Neuronal stem cell (in vitro differentiated cells): ENCODE measurements around the gene SORCS2.

Experiments used
- DNase-seq: peaks from one replicate; pipeline ENCODE4 v3.0.0-alpha.2; 2013; ENCODE audit warnings: low spot score
- H2AFZ ChIP-seq: one replicate; pipeline ENCODE4 v1.6.1; 2013; ENCODE audit warnings: mild to moderate bottlenecking, low read length, inconsistent platforms
- H2AK5ac ChIP-seq: 2 replicates; pipeline ENCODE4 v1.6.1; 2013; ENCODE audit warnings: low read depth, mild to moderate bottlenecking, inconsistent platforms, low read length, moderate library complexity, mixed read lengths
- H2BK120ac ChIP-seq: 2 replicates; pipeline ENCODE4 v1.6.1; 2013; ENCODE audit warnings: low read depth, mild to moderate bottlenecking, inconsistent platforms, low read length, moderate library complexity, mixed read lengths
- H2BK12ac ChIP-seq: one replicate; pipeline ENCODE4 v1.6.1; 2013; ENCODE audit warnings: low read length, inconsistent platforms
- H2BK15ac ChIP-seq: 2 replicates; pipeline ENCODE4 v1.6.1; 2013; ENCODE audit warnings: mild to moderate bottlenecking, low read length, inconsistent platforms, mixed read lengths
- H2BK5ac ChIP-seq: one replicate; pipeline ENCODE4 v1.6.1; 2013; ENCODE audit warnings: inconsistent platforms, mild to moderate bottlenecking, low read length, moderate library complexity
- H3K14ac ChIP-seq: one replicate; pipeline ENCODE4 v1.6.1; 2013; ENCODE audit warnings: low read length, inconsistent platforms
- H3K18ac ChIP-seq: 2 replicates; pipeline ENCODE4 v1.6.1; 2013; ENCODE audit warnings: low read length, inconsistent platforms
- H3K23ac ChIP-seq: 2 replicates; pipeline ENCODE4 v1.6.1; 2013; ENCODE audit warnings: low read depth, mild to moderate bottlenecking, mixed read lengths, low read length, inconsistent platforms; ENCODE audit not compliant: poor library complexity
- H3K27ac ChIP-seq: replicated peaks from 3 replicates; pipeline ENCODE4 v1.5.1; 2013; ENCODE audit warnings: low read length, inconsistent platforms
- H3K27me3 ChIP-seq, 3 experiments: 2 replicates each; pipeline ENCODE4 v1.6.1; 2013; ENCODE audit warnings: low read length in 3 of 3, mild to moderate bottlenecking in 2 of 3, inconsistent platforms in 1 of 3, low read depth in 1 of 3, mixed read lengths in 1 of 3, moderate library complexity in 1 of 3; ENCODE audit not compliant: control insufficient read depth in 3 of 3, insufficient read depth in 3 of 3
- H3K36me3 ChIP-seq, 2 donors: replicated peaks in 1 of 2; 2 replicates each; pipeline ENCODE4 v1.6.1; 2013; ENCODE audit warnings: low read length in 2 of 2; ENCODE audit not compliant: control insufficient read depth in 2 of 2, insufficient read depth in 2 of 2
- H3K4ac ChIP-seq: 2 replicates; pipeline ENCODE4 v1.6.1; 2013; ENCODE audit warnings: inconsistent platforms, mild to moderate bottlenecking, low read length, moderate library complexity
- H3K4me1 ChIP-seq, 2 donors: 1 replicate in 1 of 2; 2 replicates in 1 of 2; pipeline ENCODE4 v1.6.1; 2013; ENCODE audit warnings: low read length in 2 of 2, low read depth in 1 of 2; ENCODE audit not compliant: control insufficient read depth in 2 of 2, insufficient read depth in 1 of 2
- H3K4me2 ChIP-seq: one replicate; pipeline ENCODE4 v1.6.1; 2013; ENCODE audit warnings: mild to moderate bottlenecking, low read length, inconsistent platforms; ENCODE audit not compliant: insufficient read depth, poor library complexity, severe bottlenecking
- H3K4me3 ChIP-seq, 2 donors: 2 replicates each; pipeline ENCODE4 v1.5.1; 2013; ENCODE audit warnings: low read length in 2 of 2, mild to moderate bottlenecking in 2 of 2, inconsistent platforms in 1 of 2, moderate library complexity in 1 of 2
- H3K79me1 ChIP-seq: one replicate; pipeline ENCODE4 v1.6.1; 2013; ENCODE audit warnings: low read depth, mild to moderate bottlenecking, inconsistent platforms, low read length, moderate library complexity
- H3K9ac ChIP-seq: one replicate; pipeline ENCODE4 v1.6.1; 2013; ENCODE audit warnings: mild to moderate bottlenecking, low read depth, low read length, inconsistent platforms; ENCODE audit not compliant: poor library complexity
- H3K9me3 ChIP-seq, 2 donors: replicated peaks in 1 of 2; 2 replicates each; pipeline versions ENCODE3 to v1.6.1; 2013; ENCODE audit warnings: low read length in 2 of 2, mild to moderate bottlenecking in 2 of 2, inconsistent platforms in 1 of 2, low read depth in 1 of 2, mixed read lengths in 1 of 2, moderate library complexity in 1 of 2; ENCODE audit not compliant: control insufficient read depth in 2 of 2, insufficient read depth in 1 of 2
- H4K8ac ChIP-seq: one replicate; pipeline ENCODE4 v1.6.1; 2013; ENCODE audit warnings: low read depth, mild to moderate bottlenecking, inconsistent platforms, low read length, moderate library complexity
- H4K91ac ChIP-seq: one replicate; pipeline ENCODE4 v1.6.1; 2013; ENCODE audit warnings: low read length, low read depth, mild to moderate bottlenecking, inconsistent platforms; ENCODE audit not compliant: poor library complexity
- WGBS, 2 donors: extraction: QIAGEN DNeasy Blood & Tissue Kit; methylation state at CpG; one replicate each; pipeline ENCODE4 v1.1.7; 2013; ENCODE audit warnings: missing lambda C conversion rate in 2 of 2, mixed read lengths in 1 of 2; ENCODE audit not compliant: insufficient read length in 2 of 2, insufficient replicate concordance in 1 of 2; ENCODE audit errors: extremely low coverage in 2 of 2; 5-methylcytosine and 5-hydroxymethylcytosine counted together

Gene SORCS2

GRCh38 chr4:7510538-7510937 lies 318.2 kb downstream of the SORCS2 start:
- no peaks in the 10 kb centered on the region for H3K27me3 ChIP-seq
- no peak overlapping the region for H2BK120ac ChIP-seq
- H3K9ac ChIP-seq: peak overlapping the region; percentile 9
- H2AK5ac ChIP-seq: peak overlapping the region; percentile 66
- peaks cover 2% of the 10 kb centered on the region for H3K79me1 ChIP-seq
- no peak for DNase-seq
- peaks cover 0 to 25% of the 10 kb centered on the region in 2 donors for H3K4me1 ChIP-seq
- no peaks in the 10 kb centered on the region for H3K9me3 ChIP-seq
- no peak overlapping the region for H3K14ac ChIP-seq
- peak overlapping the region; percentile 32 for H4K8ac ChIP-seq
- no peak overlapping the region for H3K23ac ChIP-seq
- H2BK12ac ChIP-seq: peak overlapping the region; percentile 73
- no peak overlapping the region for H2BK5ac ChIP-seq
- H3K36me3 ChIP-seq: no peaks in the 10 kb centered on the region
- no peak overlapping the region for H3K4me2 ChIP-seq
- H3K27ac ChIP-seq: no peak overlapping the region
- H3K4ac ChIP-seq: no peak overlapping the region
- peak overlapping the region; percentile 67 for H3K18ac ChIP-seq
- no peak overlapping the region for H2AFZ ChIP-seq
- peak overlapping the region; percentile 91 for H2BK15ac ChIP-seq
- no peak overlapping the region for H4K91ac ChIP-seq
- H3K4me3 ChIP-seq: no peak overlapping the region
- no CpG with 5 or more reads among the region's 30 CpGs for WGBS, 2 donors

- peak overlapping the region; percentile 18 for H3K23ac ChIP-seq
- no peak overlapping the region for H2AFZ ChIP-seq
- peaks cover 0 to 31% of the 10 kb centered on the region in 2 donors for H3K4me1 ChIP-seq
- peaks cover 2% of the 10 kb centered on the region for H3K79me1 ChIP-seq
- H4K91ac ChIP-seq: no peak overlapping the region
- DNase-seq: no peak
- H3K4ac ChIP-seq: no peak overlapping the region
- H2BK15ac ChIP-seq: no peak overlapping the region
- peak overlapping the region; percentile 88 for H2AK5ac ChIP-seq
- H2BK5ac ChIP-seq: peak overlapping the region; percentile 82
- H3K9me3 ChIP-seq: no peaks in the 10 kb centered on the region
- no CpG with 5 or more reads among the region's 7 CpGs for WGBS, 2 donors
- H2BK120ac ChIP-seq: no peak overlapping the region
- H3K4me2 ChIP-seq: no peak overlapping the region
- no peaks in the 10 kb centered on the region for H3K36me3 ChIP-seq
- no peak overlapping the region for H3K27ac ChIP-seq
- H4K8ac ChIP-seq: peak overlapping the region; percentile 90
- H3K4me3 ChIP-seq: no peak overlapping the region
- H3K18ac ChIP-seq: peak overlapping the region; percentile 94
- H2BK12ac ChIP-seq: no peak overlapping the region
- no peak overlapping the region for H3K14ac ChIP-seq
- peak overlapping the region; percentile 30 for H3K9ac ChIP-seq
- no peaks in the 10 kb centered on the region for H3K27me3 ChIP-seq
These were observed 319.2 kb downstream of the SORCS2 start for GRCh38 chr4:7511525-7511924.

GRCh38 chr4:7512428-7512827 lies 320.1 kb downstream of the SORCS2 start:
- H3K23ac ChIP-seq: no peak overlapping the region
- H3K18ac ChIP-seq: peak overlapping the region; percentile 62
- H3K4me2 ChIP-seq: no peak overlapping the region
- no peaks in the 10 kb centered on the region for H3K9me3 ChIP-seq
- H3K9ac ChIP-seq: no peak overlapping the region
- no peak overlapping the region for H3K27ac ChIP-seq
- H2BK120ac ChIP-seq: no peak overlapping the region
- H2BK5ac ChIP-seq: no peak overlapping the region
- H3K4me1 ChIP-seq: peaks cover 0 to 37% of the 10 kb centered on the region in 2 donors
- H4K8ac ChIP-seq: no peak overlapping the region
- H3K36me3 ChIP-seq: no peaks in the 10 kb centered on the region
- WGBS, 2 donors: no CpG with 5 or more reads among the region's 5 CpGs
- no peak overlapping the region for H2AFZ ChIP-seq
- peaks cover 2% of the 10 kb centered on the region for H3K79me1 ChIP-seq
- no peak overlapping the region for H2BK15ac ChIP-seq
- no peak overlapping the region for H4K91ac ChIP-seq
- no peak overlapping the region for H3K4ac ChIP-seq
- peaks cover 0 to 4% (median 0%) of the 10 kb centered on the region in 3 experiments for H3K27me3 ChIP-seq
- no peak overlapping the region for H3K14ac ChIP-seq
- no peak overlapping the region for H3K4me3 ChIP-seq
- H2AK5ac ChIP-seq: peak overlapping the region; percentile 86
- DNase-seq: no peak
- peak overlapping the region; percentile 35 for H2BK12ac ChIP-seq

- Histone ChIP-seq H3K79me1 (peaks cover 2% of the 10 kb centered on the region), H2BK15ac (no peak overlapping the region), H3K14ac (no peak overlapping the region), H2BK12ac (no peak overlapping the region), H4K91ac (no peak overlapping the region), H2BK5ac (no peak overlapping the region), H3K9ac (no peak overlapping the region), H2AFZ (no peak overlapping the region), H3K23ac (peak overlapping the region; percentile 81), H3K36me3 (no peaks in the 10 kb centered on the region), H2AK5ac (peak overlapping the region; percentile 91), H3K4me1 (peaks cover 0 to 37% of the 10 kb centered on the region in 2 donors), H3K4me2 (no peak overlapping the region), H3K27me3 (peaks cover 0 to 6% (median 0%) of the 10 kb centered on the region in 3 experiments), H3K9me3 (no peaks in the 10 kb centered on the region), H3K27ac (no peak overlapping the region), H3K4me3 (no peak overlapping the region), H3K4ac (no peak overlapping the region), H3K18ac (peak overlapping the region; percentile 44), H2BK120ac (no peak overlapping the region), H4K8ac (no peak overlapping the region)
- no peak for DNase-seq
- no CpG with 5 or more reads among the region's 10 CpGs for WGBS, 2 donors
These were observed 320.6 kb downstream of the SORCS2 start for GRCh38 chr4:7512946-7513345.
